ENCODE measurements around the gene ITGB3.

Gene ITGB3

GRCh38 chr17:47320879-47321502 lies 67.4 kb downstream of the ITGB3 start:
- Histone ChIP-seq H3K9me3 (ENCODE audit: insufficient read depth, low read depth, low read length) (no peaks in the 10 kb centered on the region), H3K36me3 (ENCODE audit: control insufficient read depth in 1 of 2, insufficient read depth in 2 of 2, low read length in 2 of 2) (no peaks in the 10 kb centered on the region), H3K4me2 (ENCODE audit: low read length) (no peak overlapping the region), H2BK120ac (ENCODE audit: insufficient read depth, low read length, poor library complexity) (no peak overlapping the region), H4K12ac (ENCODE audit: low read depth, low read length) (no peak overlapping the region), H3K79me2 (ENCODE audit: control insufficient read depth, insufficient read depth, low read length, poor library complexity) (peaks cover 3% of the 10 kb centered on the region), H3K4me3 (ENCODE audit: low read depth, low read length) (no peak overlapping the region), H4K8ac (ENCODE audit: low read depth, low read length) (no peak overlapping the region), H3K23ac (ENCODE audit: low read length) (no peak overlapping the region), H3K27me3 (ENCODE audit: insufficient read depth, low read length) (no peaks in the 10 kb centered on the region), H3K14ac (ENCODE audit: low read length) (no peak overlapping the region), H4K91ac (ENCODE audit: low read depth, low read length) (no peak overlapping the region), H2BK12ac (ENCODE audit: low read length) (no peak overlapping the region), H3K18ac (ENCODE audit: low read length) (no peak overlapping the region), H3K4ac (ENCODE audit: low read depth, low read length) (no peak overlapping the region), H2AK5ac (ENCODE audit: low read length) (no peak overlapping the region), H3K4me1 (ENCODE audit: control insufficient read depth in 1 of 2, insufficient read depth in 2 of 2, low read length in 2 of 2) (no peaks in the 10 kb centered on the region), H2AFZ (ENCODE audit: insufficient read depth, low read length, poor library complexity) (no peak overlapping the region), H3K79me1 (ENCODE audit: low read length) (peaks cover 6% of the 10 kb centered on the region), H3K27ac (ENCODE audit: low read depth, low read length) (no peak overlapping the region), H2BK5ac (ENCODE audit: low read depth, low read length, poor library complexity) (no peak overlapping the region), H3K9ac (ENCODE audit: low read length) (no peak overlapping the region)
- WGBS (ENCODE audit: extremely low coverage, insufficient coverage, insufficient read length): no CpG with 5 or more reads among the region's 5 CpGs
- no peak for DNase-seq

GRCh38 chr17:47323382-47324223 lies 70.0 kb downstream of the ITGB3 start, which contains the start of gene EFCAB13:
Gene EFCAB13, plus strand, starts transcription at chr17:47323955. Its CDS starts 4,399 bp downstream, at chr17:47328354.
- Histone ChIP-seq H2BK120ac (ENCODE audit: insufficient read depth, low read length, poor library complexity) (peak within 1 kb of the TSS; percentile 31), H2BK12ac (ENCODE audit: low read length) (peak within 1 kb of the TSS; percentile 15), H3K23ac (ENCODE audit: low read length) (no peak within 1 kb of the TSS), H3K4me3 (ENCODE audit: low read depth, low read length) (peak within 1 kb of the TSS; percentile 69), H3K9ac (ENCODE audit: low read length) (peak within 1 kb of the TSS; percentile 42), H3K27me3 (ENCODE audit: insufficient read depth, low read length) (no peaks in the 10 kb centered on the region), H3K36me3 (ENCODE audit: control insufficient read depth in 1 of 2, insufficient read depth in 2 of 2, low read length in 2 of 2) (no peaks in the 10 kb centered on the region), H3K4me1 (ENCODE audit: control insufficient read depth in 1 of 2, insufficient read depth in 2 of 2, low read length in 2 of 2) (no peaks in the 10 kb centered on the region), H3K27ac (ENCODE audit: low read depth, low read length) (peak within 1 kb of the TSS; percentile 45), H2BK5ac (ENCODE audit: low read depth, low read length, poor library complexity) (peak within 1 kb of the TSS; percentile 29), H4K91ac (ENCODE audit: low read depth, low read length) (peak within 1 kb of the TSS; percentile 60), H2AFZ (ENCODE audit: insufficient read depth, low read length, poor library complexity) (peak within 1 kb of the TSS; percentile 86), H4K8ac (ENCODE audit: low read depth, low read length) (peak within 1 kb of the TSS; percentile 58), H3K4ac (ENCODE audit: low read depth, low read length) (peak within 1 kb of the TSS; percentile 16), H3K79me2 (ENCODE audit: control insufficient read depth, insufficient read depth, low read length, poor library complexity) (peaks cover 3% of the 10 kb centered on the region), H3K79me1 (ENCODE audit: low read length) (peaks cover 6% of the 10 kb centered on the region), H2AK5ac (ENCODE audit: low read length) (no peak within 1 kb of the TSS), H3K9me3 (ENCODE audit: insufficient read depth, low read depth, low read length) (no peaks in the 10 kb centered on the region), H3K4me2 (ENCODE audit: low read length) (peak within 1 kb of the TSS; percentile 74), H3K14ac (ENCODE audit: low read length) (peak within 1 kb of the TSS; percentile 43), H4K12ac (ENCODE audit: low read depth, low read length) (peak within 1 kb of the TSS; percentile 81), H3K18ac (ENCODE audit: low read length) (peak within 1 kb of the TSS; percentile 51)
- peak; percentile 84 to 89 for DNase-seq
- no CpG with 5 or more reads among the region's 72 CpGs for WGBS (ENCODE audit: extremely low coverage, insufficient coverage, insufficient read length)

- Histone ChIP-seq H2AFZ (ENCODE audit: insufficient read depth, low read length, poor library complexity) (peak overlapping the region; percentile 86), H4K91ac (ENCODE audit: low read depth, low read length) (peak overlapping the region; percentile 22), H2AK5ac (ENCODE audit: low read length) (no peak overlapping the region), H4K12ac (ENCODE audit: low read depth, low read length) (no peak overlapping the region), H3K14ac (ENCODE audit: low read length) (peak overlapping the region; percentile 43), H3K9me3 (ENCODE audit: insufficient read depth, low read depth, low read length) (no peaks in the 10 kb centered on the region), H3K27me3 (ENCODE audit: insufficient read depth, low read length) (no peaks in the 10 kb centered on the region), H3K18ac (ENCODE audit: low read length) (peak overlapping the region; percentile 15), H3K4me3 (ENCODE audit: low read depth, low read length) (peak overlapping the region; percentile 63), H3K79me2 (ENCODE audit: control insufficient read depth, insufficient read depth, low read length, poor library complexity) (peaks cover 3% of the 10 kb centered on the region), H3K27ac (ENCODE audit: low read depth, low read length) (no peak overlapping the region), H2BK5ac (ENCODE audit: low read depth, low read length, poor library complexity) (no peak overlapping the region), H3K9ac (ENCODE audit: low read length) (no peak overlapping the region), H4K8ac (ENCODE audit: low read depth, low read length) (peak overlapping the region; percentile 58), H3K4me1 (ENCODE audit: control insufficient read depth in 1 of 2, insufficient read depth in 2 of 2, low read length in 2 of 2) (no peaks in the 10 kb centered on the region), H3K36me3 (ENCODE audit: control insufficient read depth in 1 of 2, insufficient read depth in 2 of 2, low read length in 2 of 2) (no peaks in the 10 kb centered on the region), H3K23ac (ENCODE audit: low read length) (no peak overlapping the region), H3K4me2 (ENCODE audit: low read length) (peak overlapping the region; percentile 74), H3K4ac (ENCODE audit: low read depth, low read length) (no peak overlapping the region), H2BK12ac (ENCODE audit: low read length) (no peak overlapping the region), H3K79me1 (ENCODE audit: low read length) (peaks cover 6% of the 10 kb centered on the region), H2BK120ac (ENCODE audit: insufficient read depth, low read length, poor library complexity) (no peak overlapping the region)
- WGBS (ENCODE audit: extremely low coverage, insufficient coverage, insufficient read length): no CpG with 5 or more reads among the region's 28 CpGs
- DNase-seq: peak; percentile 56 to 71
Observed at GRCh38 chr17:47324224-47325020, 70.8 kb downstream of the ITGB3 start.

- Histone ChIP-seq H3K36me3 (ENCODE audit: control insufficient read depth in 1 of 2, insufficient read depth in 2 of 2, low read length in 2 of 2) (no peaks in the 10 kb centered on the region), H3K79me1 (ENCODE audit: low read length) (peaks cover 6% of the 10 kb centered on the region), H3K23ac (ENCODE audit: low read length) (no peak overlapping the region), H2BK12ac (ENCODE audit: low read length) (no peak overlapping the region), H3K27ac (ENCODE audit: low read depth, low read length) (no peak overlapping the region), H3K27me3 (ENCODE audit: insufficient read depth, low read length) (no peaks in the 10 kb centered on the region), H3K14ac (ENCODE audit: low read length) (no peak overlapping the region), H3K9ac (ENCODE audit: low read length) (no peak overlapping the region), H2BK120ac (ENCODE audit: insufficient read depth, low read length, poor library complexity) (no peak overlapping the region), H4K8ac (ENCODE audit: low read depth, low read length) (no peak overlapping the region), H3K79me2 (ENCODE audit: control insufficient read depth, insufficient read depth, low read length, poor library complexity) (peaks cover 3% of the 10 kb centered on the region), H3K9me3 (ENCODE audit: insufficient read depth, low read depth, low read length) (no peaks in the 10 kb centered on the region), H2AK5ac (ENCODE audit: low read length) (no peak overlapping the region), H4K91ac (ENCODE audit: low read depth, low read length) (no peak overlapping the region), H2AFZ (ENCODE audit: insufficient read depth, low read length, poor library complexity) (no peak overlapping the region), H2BK5ac (ENCODE audit: low read depth, low read length, poor library complexity) (no peak overlapping the region), H4K12ac (ENCODE audit: low read depth, low read length) (no peak overlapping the region), H3K18ac (ENCODE audit: low read length) (no peak overlapping the region), H3K4me3 (ENCODE audit: low read depth, low read length) (no peak overlapping the region), H3K4me2 (ENCODE audit: low read length) (no peak overlapping the region), H3K4ac (ENCODE audit: low read depth, low read length) (no peak overlapping the region), H3K4me1 (ENCODE audit: control insufficient read depth in 1 of 2, insufficient read depth in 2 of 2, low read length in 2 of 2) (no peaks in the 10 kb centered on the region)
- DNase-seq: peak; percentile 58 to 74
- WGBS (ENCODE audit: extremely low coverage, insufficient coverage, insufficient read length): no CpG with 5 or more reads among the region's 1 CpG
Observed at GRCh38 chr17:47325176-47325575, 71.5 kb downstream of the ITGB3 start.
